Endothelial cell of umbilical vein (primary cell): ENCODE results near the gene HECTD4. TPM values are rescaled to one million over a fixed set of nuclear protein-coding genes. Genes with fewer than 3 reads are reported as not detected.

Source experiments
- BruUV-seq: library from RNA; stranded (reverse); fragments of 400-500 nt; replicated peaks from 2 replicates; lab custom pipeline; 2021; lab: Mats Ljungman, UMichigan
- CTCF ChIA-PET: fragments of 300-600, 350-600 bp; sonication (Branson Sonifier 250); formaldehyde crosslinking; loops from one replicate; lab custom pipeline; 2021; ENCODE audit warnings: antibody characterized with exemption, inconsistent platforms; lab: Charles Lee
- POLR2A ChIA-PET: fragments of 300-600, 350-600 bp; sonication (Branson Sonifier 250); formaldehyde crosslinking; loops from one replicate; lab custom pipeline; 2021; ENCODE audit warnings: antibody characterized with exemption, inconsistent platforms; lab: Charles Lee
- DNase-seq: peaks from one replicate; pipeline ENCODE4 v3.0.0-alpha.2; 2011; ENCODE audit warnings: low read depth, low spot score
- FAIRE-seq: peaks from 2 replicates; lab custom pipeline; 2011; peaks lifted over from hg19 to GRCh38; lab: Jason Lieb, UNC
- H2AFZ ChIP-seq: 2 replicates; pipeline ENCODE4 v1.6.0; 2012; ENCODE audit warnings: low read depth, low read length, control low read depth, inconsistent platforms
- H3K27ac ChIP-seq: 2 replicates; pipeline ENCODE4 v1.5.1; 2011; ENCODE audit warnings: low read depth, mild to moderate bottlenecking, control low read depth, low read length, moderate library complexity; ENCODE audit not compliant: insufficient read depth
- H3K27me3 ChIP-seq, 2 experiments: 2 replicates each; pipeline versions ENCODE4 v1.6.0 to v1.6.1; 2011; ENCODE audit warnings: low read length in 2 of 2, mixed read lengths in 1 of 2; ENCODE audit not compliant: control insufficient read depth in 2 of 2, insufficient read depth in 2 of 2
- H3K36me3 ChIP-seq, 2 experiments: 2 replicates in 1 of 2; 3 replicates in 1 of 2; pipeline ENCODE4 v1.5.1; 2011; ENCODE audit warnings: low read length in 2 of 2, mild to moderate bottlenecking in 1 of 2, moderate library complexity in 1 of 2; ENCODE audit not compliant: control insufficient read depth in 2 of 2, insufficient read depth in 2 of 2; ENCODE audit errors: extremely low read depth in 1 of 2
- H3K4me1 ChIP-seq: 3 replicates; pipeline ENCODE4 v1.5.1; 2011; ENCODE audit warnings: mild to moderate bottlenecking, low read length; ENCODE audit not compliant: control insufficient read depth, insufficient read depth; ENCODE audit errors: extremely low read depth
- H3K4me2 ChIP-seq: 2 replicates; pipeline ENCODE4 v1.6.1; 2011; ENCODE audit warnings: low read length, control low read depth, mixed read lengths; ENCODE audit not compliant: insufficient read depth
- H3K4me3 ChIP-seq, 3 experiments: fragments of 200-600 bp in 1 of 3; sonication (generic), shearing (Covaris generic) in 1 of 3; replicated peaks in 1 of 3; 2 replicates each; pipeline ENCODE4 v1.5.1; 2011 to 2016; ENCODE audit warnings: control low read depth in 3 of 3, low read length in 3 of 3, mild to moderate bottlenecking in 2 of 3, inconsistent platforms in 1 of 3, low read depth in 1 of 3, moderate library complexity in 1 of 3; ENCODE audit not compliant: insufficient read depth in 1 of 3
- H3K79me2 ChIP-seq: 2 replicates; pipeline ENCODE4 v1.6.0; 2012; ENCODE audit warnings: low read length, inconsistent platforms; ENCODE audit not compliant: control insufficient read depth, insufficient read depth
- H3K9ac ChIP-seq: replicated peaks from 2 replicates; pipeline ENCODE3; 2011; ENCODE audit warnings: low read length, control low read depth; ENCODE audit not compliant: insufficient read depth; ENCODE audit errors: extremely low read depth
- H3K9me1 ChIP-seq: replicated peaks from 3 replicates; pipeline ENCODE4 v1.6.0; 2011; ENCODE audit warnings: mild to moderate bottlenecking, low read length; ENCODE audit not compliant: control insufficient read depth, insufficient read depth; ENCODE audit errors: extremely low read depth
- H3K9me3 ChIP-seq: replicated peaks from 2 replicates; pipeline ENCODE4 v1.5.1; 2012; ENCODE audit warnings: low read length, inconsistent platforms; ENCODE audit not compliant: control insufficient read depth, insufficient read depth
- H4K20me1 ChIP-seq: replicated peaks from 2 replicates; pipeline ENCODE3; 2011; ENCODE audit warnings: mild to moderate bottlenecking, low read length; ENCODE audit not compliant: control insufficient read depth, insufficient read depth; ENCODE audit errors: extremely low read depth
- CTCF ChIP-seq, 2 donors: IDR thresholded peaks; 1 replicate in 1 of 2; 2 replicates in 1 of 2; pipeline ENCODE4 v1.5.1; 2011; ENCODE audit warnings: low read length in 2 of 2, mild to moderate bottlenecking in 2 of 2, moderate library complexity in 2 of 2, control low read depth in 1 of 2, inconsistent platforms in 1 of 2, low read depth in 1 of 2; ENCODE audit not compliant: insufficient read depth in 1 of 2; ENCODE audit errors: extremely low read depth in 1 of 2
- JUN ChIP-seq: IDR thresholded peaks from 2 replicates; pipeline ENCODE4 v1.6.1; 2011; ENCODE audit warnings: borderline replicate concordance, low read depth; ENCODE audit not compliant: insufficient read length, insufficient read depth
- MYC ChIP-seq: IDR thresholded peaks from one replicate; pipeline ENCODE4 v1.6.1; 2011; ENCODE audit warnings: mild to moderate bottlenecking, low read depth, low read length
- POLR2A ChIP-seq: IDR thresholded peaks from 2 replicates; pipeline ENCODE4 v1.6.1; 2012; ENCODE audit warnings: low read depth, mild to moderate bottlenecking, control low read depth, low read length
- POLR2AphosphoS5 ChIP-seq: IDR thresholded peaks from 2 replicates; pipeline ENCODE4 v1.6.1; 2012; ENCODE audit warnings: low read depth, mild to moderate bottlenecking, control low read depth, low read length, moderate library complexity; ENCODE audit not compliant: insufficient read depth
- dilution Hi-C: fragments of 300-500 bp; cut with MboI; formaldehyde crosslinking; loops from one replicate; pipeline ENCODE4 v1.15.0; 2019; ENCODE audit warnings: low sequenced_read_pairs; ENCODE audit not compliant: extremely low pct_ligation_motif_present
- intact Hi-C: fragments of 100-400 bp; cut with micrococcal nuclease; formaldehyde crosslinking; loops from one replicate; pipeline ENCODE4 v1.10.0; 2022
- polyA plus RNA-seq, 4 experiments: library from polyadenylated mRNA; depleted of rRNA in 3 of 4; stranded (reverse) in 3 of 4; unstranded in 1 of 4; fragments of >200 nt; gene quantifications; 2 replicates each; pipeline versions ENCODE4 v1.2.1 to v1.2.3, GENCODE V29; 2011 to 2012; ENCODE audit warnings: missing spikeins in 1 of 4
- total RNA-seq: library from RNA; stranded (reverse); gene quantifications from 2 replicates; pipeline ENCODE4 v1.2.3, GENCODE V29; 2021

The HECTD4 gene
- total and polyA plus RNA-seq, 2 donors (not counting 3 experiments of a cell fraction or from before 2014, with no cell fraction given): 9.7 to 47.7 TPM

GRCh38 chr12:112125250-112125999, 256.8 kb downstream of the HECTD4 start, which contains the start of gene TRAFD1:
Gene TRAFD1, plus strand, starts transcription at chr12:112125560. Its CDS starts 4,963 bp downstream, at chr12:112130523.
- intact Hi-C loops (loop anchor here (1.0 to 2.0 kb wide), 2 partner anchors 9 to 17 kb away; partner anchors contain the start of gene NAA25), dilution Hi-C loops (no loop called here)
- Histone ChIP-seq H3K79me2 (peaks cover 5% of the 10 kb centered on the region), H2AFZ (peak within 1 kb of the TSS; percentile 80), H3K4me2 (peak within 1 kb of the TSS; percentile 44), H4K20me1 (no peaks in the 10 kb centered on the region), H3K27ac (peak within 1 kb of the TSS; percentile 44), H3K9me3 (no peaks in the 10 kb centered on the region), H3K9me1 (no peaks in the 10 kb centered on the region), H3K27me3 (peaks cover 0 to 2% of the 10 kb centered on the region in 2 experiments), H3K36me3 (no peaks in the 10 kb centered on the region), H3K4me1 (peaks cover 14% of the 10 kb centered on the region), H3K4me3 (peak within 1 kb of the TSS; percentile 52 to 64 (median 61)), H3K9ac (peak within 1 kb of the TSS; percentile 82)
- POLR2A ChIA-PET: interaction anchor here (0.7 to 1.8 kb wide), 5 partner anchors 9 to 29 kb away, joined by 3 to 13 read pairs (median 4); partner anchors contain the start of gene NAA25
- CTCF ChIA-PET: interaction anchor here (0.6 to 2.7 kb wide), 5 partner anchors 9 to 134 kb away, joined by 3 to 12 read pairs (median 6); partner anchors contain the start of gene NAA25
- DNase-seq: peak; percentile 99
- peak; percentile 99 for FAIRE-seq
- peak; percentile 98 for TF ChIP-seq POLR2A
- no peak for TF ChIP-seq JUN
- TF ChIP-seq MYC: no peak
- peak; percentile 92 for TF ChIP-seq POLR2AphosphoS5
- TF ChIP-seq CTCF (IDR thresholded peaks at IDR 0.05; ENCODE audit: extremely low read depth in 1 of 2, insufficient read depth in 1 of 2, low read depth in 1 of 2, low read length in 2 of 2): no peak
- TSS peak; percentile 32 for BruUV-seq
